A673 (cell line): ENCODE results near the gene SIGLEC9.

Source experiments
- CTCF ChIP-seq: fragments of 300-800, 200-600 bp; sonication (generic); conservative IDR thresholded peaks from 2 replicates; pipeline ENCODE4 v1.5.1; 2017; ENCODE audit warnings: low read depth, mild to moderate bottlenecking, antibody characterized with exemption, low read length, moderate library complexity, mixed read lengths
- EZH2 ChIP-seq: fragments of 200-600 bp; sonication (generic); IDR thresholded peaks from 2 replicates; pipeline ENCODE4 v1.6.1; 2017; ENCODE audit warnings: borderline replicate concordance, low read depth, mild to moderate bottlenecking, mixed read lengths, antibody characterized with exemption, low read length; ENCODE audit not compliant: poor library complexity, severe bottlenecking

- TF ChIP-seq CTCF (no peak), EZH2 (no peak)
Measured at GRCh38 chr19:51119101-51119500, 5.6 kb upstream of the SIGLEC9 start.
